ENCODE results near the gene CD93.

The CD93 gene

DNA sequence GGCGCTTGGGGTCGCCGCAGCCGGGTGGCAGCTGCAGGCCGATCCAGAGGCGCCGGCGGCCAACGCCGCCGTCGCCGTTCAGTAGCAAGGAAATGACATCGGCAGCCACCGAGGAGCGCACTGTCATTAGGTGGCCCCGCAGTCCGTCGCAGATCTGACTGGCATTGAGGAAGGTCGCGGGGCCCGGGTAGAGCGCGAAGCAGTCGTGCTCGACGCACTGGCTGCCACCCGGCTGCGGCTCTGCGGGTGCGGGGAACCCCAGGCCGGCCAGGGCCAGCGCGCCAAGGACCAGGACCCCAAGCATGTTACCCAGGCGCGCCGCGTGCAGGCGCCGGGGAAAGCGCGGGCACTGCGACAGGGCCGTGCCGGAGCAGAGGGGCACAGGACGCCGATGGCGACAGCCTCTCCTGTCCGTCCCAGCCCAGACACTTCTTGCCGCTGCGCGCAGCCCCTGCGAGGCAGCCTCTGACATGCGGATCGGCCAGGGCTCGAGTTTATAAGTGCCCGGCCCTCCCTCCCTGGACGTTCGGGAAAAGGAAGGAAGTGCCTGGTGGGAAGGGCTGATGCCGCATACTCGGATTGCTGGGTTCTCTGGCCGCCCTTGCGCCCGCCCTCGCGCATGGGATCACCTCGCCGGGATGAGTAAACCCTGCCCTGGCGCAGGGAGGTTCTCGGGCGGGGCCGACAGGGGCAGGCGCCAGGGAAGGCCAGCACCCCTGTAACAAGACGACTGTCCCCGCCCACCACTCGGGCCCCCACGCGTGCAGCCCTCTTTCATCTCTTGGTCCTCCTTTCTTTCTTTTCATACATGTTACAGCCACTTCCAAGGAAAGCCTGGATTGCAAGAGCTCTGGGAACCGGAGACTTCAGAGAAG, 36.7 kb downstream of the CD93 start, which contains the start of gene THBD:
Gene THBD (minus strand): TSS at position 472 of the 875 bp plus-strand sequence. CDS start 168 bp downstream, at position 304.
- TF ChIP-seq, protein P1, sequence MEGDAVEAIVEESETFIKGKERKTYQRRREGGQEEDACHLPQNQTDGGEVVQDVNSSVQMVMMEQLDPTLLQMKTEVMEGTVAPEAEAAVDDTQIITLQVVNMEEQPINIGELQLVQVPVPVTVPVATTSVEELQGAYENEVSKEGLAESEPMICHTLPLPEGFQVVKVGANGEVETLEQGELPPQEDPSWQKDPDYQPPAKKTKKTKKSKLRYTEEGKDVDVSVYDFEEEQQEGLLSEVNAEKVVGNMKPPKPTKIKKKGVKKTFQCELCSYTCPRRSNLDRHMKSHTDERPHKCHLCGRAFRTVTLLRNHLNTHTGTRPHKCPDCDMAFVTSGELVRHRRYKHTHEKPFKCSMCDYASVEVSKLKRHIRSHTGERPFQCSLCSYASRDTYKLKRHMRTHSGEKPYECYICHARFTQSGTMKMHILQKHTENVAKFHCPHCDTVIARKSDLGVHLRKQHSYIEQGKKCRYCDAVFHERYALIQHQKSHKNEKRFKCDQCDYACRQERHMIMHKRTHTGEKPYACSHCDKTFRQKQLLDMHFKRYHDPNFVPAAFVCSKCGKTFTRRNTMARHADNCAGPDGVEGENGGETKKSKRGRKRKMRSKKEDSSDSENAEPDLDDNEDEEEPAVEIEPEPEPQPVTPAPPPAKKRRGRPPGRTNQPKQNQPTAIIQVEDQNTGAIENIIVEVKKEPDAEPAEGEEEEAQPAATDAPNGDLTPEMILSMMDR (IDR thresholded peaks at IDR 0.05; ENCODE audit: low read depth, low read length, missing control alignments) = no peak
- DNase-seq (ENCODE audit: extremely low read depth, low read depth) = no peak

DNA sequence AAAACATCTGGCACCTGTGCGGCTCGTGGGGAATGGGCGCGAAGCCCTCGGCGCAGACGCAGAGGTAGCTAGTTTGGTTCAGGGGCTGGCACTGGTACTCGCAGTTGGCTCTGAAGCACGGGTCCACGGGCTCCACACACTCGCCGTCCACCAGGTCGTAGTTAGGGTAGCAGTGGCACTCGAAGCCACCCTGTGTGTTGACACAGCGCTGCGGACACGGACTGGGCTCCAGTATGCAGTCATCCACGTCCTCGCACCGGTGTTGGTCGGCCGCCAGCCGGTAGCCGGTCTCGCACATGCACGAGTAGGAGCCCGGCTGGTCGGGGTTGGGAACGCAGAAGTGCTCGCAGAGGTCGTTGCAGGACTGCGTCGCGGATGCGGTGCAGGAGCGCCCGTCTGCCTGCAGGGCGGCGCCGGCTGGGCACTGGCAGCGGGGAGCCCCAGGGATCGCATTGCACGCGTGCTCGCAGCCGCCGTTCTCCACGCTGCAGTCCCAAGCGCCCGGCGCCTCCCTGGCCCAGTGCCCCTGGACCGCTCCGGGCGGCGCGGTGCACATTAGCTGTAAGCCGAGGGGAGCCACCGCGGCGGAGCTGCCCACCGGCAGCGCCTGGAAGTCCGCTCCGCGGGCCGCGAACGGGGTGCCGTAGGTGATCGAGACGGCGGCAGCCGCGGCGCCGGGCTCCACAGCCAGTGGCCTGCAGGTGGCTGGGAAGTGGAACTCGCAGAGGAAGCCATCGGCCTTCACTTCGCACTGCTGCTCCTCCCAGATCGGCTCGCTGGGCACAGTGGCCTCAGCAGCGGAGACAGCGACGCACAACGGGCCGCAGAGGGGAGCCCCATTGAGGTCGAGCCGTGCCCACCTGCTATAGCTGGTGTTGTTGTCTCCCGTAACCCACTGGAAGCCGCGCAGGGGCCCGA, 37.6 kb downstream of the CD93 start:
- peak; percentile 4 for DNase-seq (ENCODE audit: extremely low read depth, low read depth)

More for the DNA sequence above, 36.7 kb downstream of the CD93 start, which contains the start of gene THBD:
- H3K4me3 ChIP-seq (replicated peaks; ENCODE audit: low read depth, low read length) = peak within 1 kb of the TSS; percentile 19

DNA sequence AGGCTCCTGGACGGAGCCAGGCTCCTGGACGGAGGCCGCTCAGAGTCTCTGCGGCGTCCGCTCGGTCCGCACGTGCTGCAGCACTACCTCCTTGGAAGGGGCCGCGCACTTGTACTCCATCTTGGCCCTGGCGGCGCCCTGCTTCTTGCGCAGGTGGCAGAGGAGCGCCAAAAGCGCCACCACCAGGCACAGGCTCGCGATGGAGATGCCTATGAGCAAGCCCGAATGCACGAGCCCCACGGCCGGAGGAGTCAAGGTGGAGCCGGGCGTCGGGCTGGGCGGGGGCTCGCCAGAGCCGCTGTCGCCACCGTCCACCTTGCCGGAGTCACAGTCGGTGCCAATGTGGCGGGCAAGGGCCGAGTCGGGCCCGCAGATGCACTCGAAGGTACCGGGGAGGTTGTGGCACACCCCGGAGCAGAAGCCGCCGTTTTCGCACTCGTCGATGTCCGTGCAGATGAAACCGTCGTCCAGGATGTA, 38.3 kb downstream of the CD93 start:
- DNase-seq (ENCODE audit: extremely low read depth, low read depth) = no peak
- TF ChIP-seq, protein P1 (IDR thresholded peaks at IDR 0.05; ENCODE audit: low read depth, low read length, missing control alignments) = no peak
- no peak overlapping the region for H3K4me3 ChIP-seq (replicated peaks; ENCODE audit: low read depth, low read length)

More for the DNA sequence above, 37.6 kb downstream of the CD93 start:
- TF ChIP-seq, protein P1 (IDR thresholded peaks at IDR 0.05; ENCODE audit: low read depth, low read length, missing control alignments) = peak; percentile 33
- H3K4me3 ChIP-seq (replicated peaks; ENCODE audit: low read depth, low read length) = peak overlapping the region; percentile 11; the same call in 1 of the 2 replicates

DNA sequence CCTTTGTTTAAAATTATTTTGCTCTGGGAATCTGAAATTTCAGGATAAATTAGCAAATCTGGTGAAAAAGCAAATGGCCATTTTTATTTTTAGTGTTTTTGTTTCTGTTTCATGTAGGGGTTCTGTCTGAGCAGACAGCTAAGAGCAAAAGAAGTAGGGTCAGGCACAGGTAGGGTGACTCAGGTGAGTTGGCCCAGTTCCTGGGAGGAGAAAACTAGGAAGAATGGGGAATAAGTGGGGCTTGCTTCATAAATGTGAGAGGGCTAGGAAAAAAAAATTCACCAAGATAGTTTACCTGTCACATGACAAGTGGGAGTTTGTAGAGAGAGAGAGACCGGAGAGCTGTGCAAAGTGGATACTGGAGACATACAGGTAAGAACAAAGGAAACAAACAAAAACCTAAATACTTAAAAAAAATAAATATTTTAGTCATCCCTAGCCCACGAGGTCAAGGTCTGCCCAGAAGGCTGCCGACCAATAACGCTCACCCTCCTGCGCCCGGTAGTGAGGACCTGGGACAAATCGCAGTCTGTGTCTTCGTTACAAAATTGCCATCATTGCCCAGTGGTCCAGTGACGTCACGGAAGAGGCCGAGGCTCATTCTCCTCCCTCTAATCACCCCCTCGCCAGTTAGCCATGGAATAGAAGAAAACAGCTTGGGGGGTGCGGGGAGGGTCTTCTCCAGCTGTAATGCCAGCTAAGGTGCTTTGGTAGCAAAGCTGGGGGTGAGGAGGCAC, 39.0 kb downstream of the CD93 start:
- no peak overlapping the region for H3K4me3 ChIP-seq (replicated peaks; ENCODE audit: low read depth, low read length)
- DNase-seq (ENCODE audit: extremely low read depth, low read depth) = no peak
- TF ChIP-seq, protein P1 (IDR thresholded peaks at IDR 0.05; ENCODE audit: low read depth, low read length, missing control alignments) = no peak

DNA sequence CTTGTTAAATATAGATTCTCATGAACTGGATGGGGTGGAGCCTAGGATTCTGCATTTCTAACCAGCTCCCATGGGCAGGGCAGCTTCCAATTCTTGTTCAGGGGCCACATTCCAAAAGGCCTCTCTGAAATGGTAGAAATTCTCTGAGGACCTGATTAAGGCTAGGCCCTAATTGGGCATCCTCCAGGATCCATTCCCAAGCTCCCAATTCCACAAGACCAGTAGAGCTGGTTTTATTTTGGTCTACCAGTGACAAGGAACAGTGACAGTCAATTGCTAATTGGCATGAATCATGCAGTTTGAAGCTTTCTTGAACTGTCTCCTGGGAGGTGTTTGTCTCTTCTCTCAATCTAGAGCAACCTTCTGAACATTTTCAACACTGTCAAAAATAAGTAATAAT, 39.7 kb downstream of the CD93 start:
- no peak overlapping the region for H3K4me3 ChIP-seq (replicated peaks; ENCODE audit: low read depth, low read length)
- TF ChIP-seq, protein P1 (IDR thresholded peaks at IDR 0.05; ENCODE audit: low read depth, low read length, missing control alignments) = no peak
- DNase-seq (ENCODE audit: extremely low read depth, low read depth) = no peak

DNA sequence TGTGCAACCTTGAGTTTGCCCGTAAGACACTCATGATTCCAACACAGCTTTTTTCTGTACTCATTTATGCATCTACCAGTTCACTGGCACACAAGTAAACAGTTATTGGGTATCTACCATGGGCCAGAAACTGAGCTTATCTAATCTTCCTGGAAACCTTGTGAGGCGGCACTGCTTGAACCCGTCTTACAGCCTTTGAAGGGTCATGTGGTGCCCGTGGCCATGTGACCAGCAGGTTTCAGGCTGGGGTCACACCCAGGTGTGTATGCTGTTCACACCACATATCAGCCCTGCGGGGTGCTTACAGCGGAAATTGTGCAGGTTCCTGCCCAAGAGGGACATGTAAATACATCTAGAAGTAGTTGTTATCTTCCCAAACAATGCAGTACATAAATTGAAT, 42.7 kb downstream of the CD93 start:
- H3K4me3 ChIP-seq (replicated peaks; ENCODE audit: low read depth, low read length) = no peak overlapping the region
- TF ChIP-seq, protein P1 (IDR thresholded peaks at IDR 0.05; ENCODE audit: low read depth, low read length, missing control alignments) = no peak
- DNase-seq (ENCODE audit: extremely low read depth, low read depth) = no peak

Measured in HFF-Myc (cell line).